GM23338 (cell line): Measurements from ENCODE around the gene CRACR2A. TPM values are rescaled to one million over a fixed set of nuclear protein-coding genes. Genes with fewer than 3 reads are reported as not detected.

ENCODE experiments used
- ATAC-seq: fragments of 200-7000 bp; cut with Tn5 transposase; 3 replicates; pipeline ENCODE4 v1.9.1; 2020
- DNase-seq: peaks from one replicate; pipeline ENCODE4 v3.0.0-alpha.2; 2015; ENCODE audit warnings: low spot score
- H2AFZ ChIP-seq: fragments of 200-600 bp; sonication (generic); 2 replicates; pipeline ENCODE4 v1.8.0; 2016; ENCODE audit warnings: antibody characterized with exemption, mild to moderate bottlenecking, moderate library complexity
- H3F3A ChIP-seq: fragments of 200-600 bp; sonication (generic); replicated peaks from 2 replicates; pipeline ENCODE4 v1.8.0; 2017; ENCODE audit warnings: antibody characterized with exemption, mixed run types, low read depth
- H3K27ac ChIP-seq: fragments of 200-600 bp; sonication (generic); 2 replicates; pipeline ENCODE4 v1.6.1; 2016; ENCODE audit warnings: low read depth
- H3K27me3 ChIP-seq: fragments of 200-600 bp; sonication (generic); 2 replicates; pipeline ENCODE4 v1.8.0; 2016; ENCODE audit warnings: mild to moderate bottlenecking, mixed run types, moderate library complexity; ENCODE audit not compliant: insufficient read depth
- H3K36me3 ChIP-seq: fragments of 200-600 bp; sonication (generic); 2 replicates; pipeline ENCODE4 v1.8.0; 2016; ENCODE audit warnings: mild to moderate bottlenecking; ENCODE audit not compliant: insufficient read depth
- H3K4me1 ChIP-seq: fragments of 200-600 bp; sonication (generic); 2 replicates; pipeline ENCODE4 v1.8.0; 2016; ENCODE audit warnings: mild to moderate bottlenecking, moderate library complexity; ENCODE audit not compliant: insufficient read depth
- H3K4me2 ChIP-seq: fragments of 200-600 bp; sonication (generic); 2 replicates; pipeline ENCODE4 v1.7.1; 2017; ENCODE audit warnings: mixed run types
- H3K4me3 ChIP-seq: fragments of 200-600 bp; sonication (generic); 2 replicates; pipeline ENCODE4 v1.6.1; 2016; ENCODE audit warnings: mixed run types
- H3K79me2 ChIP-seq: fragments of 200-600 bp; sonication (generic); replicated peaks from 2 replicates; pipeline ENCODE4 v1.8.0; 2017; ENCODE audit warnings: mild to moderate bottlenecking; ENCODE audit not compliant: insufficient read depth
- H3K9me2 ChIP-seq: fragments of 200-600 bp; sonication (generic); 2 replicates; pipeline ENCODE4 v1.8.0; 2017; ENCODE audit not compliant: insufficient read depth
- H4K20me1 ChIP-seq: fragments of 200-600 bp; sonication (generic); replicated peaks from 2 replicates; pipeline ENCODE4 v1.8.0; 2017; ENCODE audit warnings: mild to moderate bottlenecking; ENCODE audit not compliant: insufficient read depth
- H3K27ac Mint-ChIP-seq: 2 replicates; pipeline ENCODE4 v1.8.0; 2020; ENCODE audit warnings: inconsistent platforms, mild to moderate bottlenecking, moderate library complexity, mixed read lengths
- H3K27me3 Mint-ChIP-seq: 3 replicates; pipeline ENCODE4 v1.8.0; 2022; ENCODE audit warnings: low read depth, mild to moderate bottlenecking, moderate library complexity, mixed read lengths, inconsistent platforms; ENCODE audit not compliant: insufficient read depth, poor library complexity
- H3K36me3 Mint-ChIP-seq: 3 replicates; pipeline ENCODE4 v1.8.0; 2021; ENCODE audit warnings: low read depth, mild to moderate bottlenecking, inconsistent platforms, moderate library complexity, mixed read lengths
- H3K4me1 Mint-ChIP-seq: 3 replicates; pipeline ENCODE4 v1.8.0; 2020; ENCODE audit warnings: mild to moderate bottlenecking, inconsistent platforms, mixed read lengths
- H3K4me3 Mint-ChIP-seq: 3 replicates; pipeline ENCODE4 v1.8.0; 2021; ENCODE audit warnings: moderate library complexity, mild to moderate bottlenecking, inconsistent platforms, mixed read lengths
- H3K9me3 Mint-ChIP-seq: 3 replicates; pipeline ENCODE4 v1.8.0; 2020; ENCODE audit warnings: moderate library complexity, mild to moderate bottlenecking, inconsistent platforms, mixed read lengths
- CREB1 ChIP-seq: fragments of 250-450 bp; sonication (Bioruptor Pico); IDR thresholded peaks from 2 replicates; pipeline ENCODE4 v1.5.0; 2020; ENCODE audit warnings: low read depth, mild to moderate bottlenecking, moderate library complexity
- EZH2 ChIP-seq: fragments of 200-600 bp; sonication (generic); IDR thresholded peaks from one replicate; pipeline ENCODE4 v1.8.0; 2017; ENCODE audit warnings: antibody characterized with exemption, mild to moderate bottlenecking, low read depth; ENCODE audit not compliant: unreplicated experiment
- EZH2phosphoT487 ChIP-seq: fragments of 200-600 bp; sonication (generic); IDR thresholded peaks from one replicate; pipeline ENCODE4 v1.8.1; 2018; ENCODE audit warnings: antibody characterized with exemption; ENCODE audit not compliant: unreplicated experiment
- JUNB ChIP-seq: IDR thresholded peaks from one replicate; pipeline ENCODE4 v1.6.1; 2016; ENCODE audit warnings: antibody characterized with exemption; ENCODE audit not compliant: unreplicated experiment
- NANOG ChIP-seq: IDR thresholded peaks from 2 replicates; pipeline ENCODE4 v1.6.1; 2016; ENCODE audit warnings: antibody characterized with exemption, borderline replicate concordance
- POLR2AphosphoS5 ChIP-seq: IDR thresholded peaks from 2 replicates; pipeline ENCODE4 v1.6.1; 2016; ENCODE audit warnings: antibody characterized with exemption, low read depth
- STAT1 ChIP-seq: IDR thresholded peaks from one replicate; pipeline ENCODE4 v1.6.1; 2016; ENCODE audit warnings: antibody characterized with exemption; ENCODE audit not compliant: unreplicated experiment
- ZNF114 ChIP-seq: fragments of 250-450 bp; sonication (Bioruptor Pico); IDR thresholded peaks from 2 replicates; pipeline ENCODE4 v1.5.0; 2020; ENCODE audit warnings: mild to moderate bottlenecking, moderate library complexity
- ZNF331 ChIP-seq: fragments of 250-450 bp; sonication (Bioruptor Pico); IDR thresholded peaks from 2 replicates; pipeline ENCODE4 v1.5.0; 2020; ENCODE audit warnings: low read depth, mild to moderate bottlenecking, moderate library complexity
- polyA plus RNA-seq: library from polyadenylated mRNA; unstranded; fragments of >200 nt; fragmentation: Nextera tagmentation; extraction: Ambion mirVana; gene quantifications from 2 replicates; pipeline ENCODE4 v1.2.1, GENCODE V29; 2016
- total RNA-seq: library from RNA; depleted of rRNA; stranded (reverse); fragments of >200 nt; shearing (Covaris generic); gene quantifications from 2 replicates; pipeline ENCODE4 v1.2.3, GENCODE V29; 2014
- TF ChIP-seq, protein P1 (sequence below): IDR thresholded peaks from 2 replicates; pipeline ENCODE4 v1.6.1; 2016; ENCODE audit warnings: antibody characterized with exemption
- TF ChIP-seq, protein P2 (sequence below), 2 experiments: fragments of 200-600 bp in 1 of 2; sonication (generic) in 1 of 2; conservative IDR thresholded peaks; 2 replicates each; pipeline versions ENCODE4 v1.5.1 to v1.6.1; 2016 to 2017; ENCODE audit warnings: antibody characterized with exemption in 2 of 2, low read depth in 2 of 2, mild to moderate bottlenecking in 2 of 2, moderate library complexity in 1 of 2
- TF ChIP-seq, protein P3 (sequence below): IDR thresholded peaks from one replicate; pipeline ENCODE4 v1.6.1; 2018; ENCODE audit warnings: antibody characterized with exemption; ENCODE audit not compliant: unreplicated experiment
- TF ChIP-seq, protein P4 (sequence below): fragments of 250-450 bp; sonication (Bioruptor Pico); IDR thresholded peaks from 2 replicates; pipeline ENCODE4 v1.5.0; 2020; ENCODE audit warnings: mild to moderate bottlenecking, moderate library complexity

CRACR2A gene
- total and polyA plus RNA-seq, 2 experiments from 2014 or later = 1.5 to 3.0 TPM

DNA sequence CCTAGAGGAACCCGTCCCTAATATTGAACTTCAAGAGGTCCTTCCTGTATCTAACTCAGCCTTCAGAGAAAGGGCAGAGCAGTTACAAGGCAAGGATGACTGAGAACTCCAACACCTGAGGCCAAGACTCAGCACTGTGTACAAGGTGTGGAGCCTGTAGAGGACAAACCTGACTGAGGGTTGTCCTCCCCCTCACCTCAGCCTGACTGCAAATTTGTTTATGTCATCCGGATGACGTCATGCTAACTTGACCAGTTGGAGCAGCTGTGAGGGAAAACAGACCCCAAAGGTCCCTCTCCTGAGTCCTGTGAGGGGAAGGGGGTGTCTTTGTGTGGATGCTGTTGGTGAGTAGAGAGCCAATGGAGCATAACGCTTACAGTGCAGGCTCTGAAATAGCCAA, 4.3 kb downstream of the CRACR2A start:
- Histone ChIP-seq H2AFZ (no peak overlapping the region), H3K27me3 (peaks cover 9% of the 10 kb centered on the region; the same call in 1 of the 2 replicates), H3K4me1 (peaks cover 4% of the 10 kb centered on the region), H3K4me2 (no peak overlapping the region), H3K79me2 (no peaks in the 10 kb centered on the region), H3K4me3 (no peak overlapping the region), H3F3A (0 out of 2 replicates have a peak, but pooled peaks cover 2% of the 10 kb centered on the region), H3K9me2 (peaks cover 6% of the 10 kb centered on the region; the same call in 1 of the 2 replicates), H3K36me3 (no peaks in the 10 kb centered on the region), H3K27ac (no peak overlapping the region), H4K20me1 (0 out of 2 replicates have a peak, but pooled peaks cover 5% of the 10 kb centered on the region)
- DNase-seq (no peak), ATAC-seq (no peak)
- TF ChIP-seq, protein P1, sequence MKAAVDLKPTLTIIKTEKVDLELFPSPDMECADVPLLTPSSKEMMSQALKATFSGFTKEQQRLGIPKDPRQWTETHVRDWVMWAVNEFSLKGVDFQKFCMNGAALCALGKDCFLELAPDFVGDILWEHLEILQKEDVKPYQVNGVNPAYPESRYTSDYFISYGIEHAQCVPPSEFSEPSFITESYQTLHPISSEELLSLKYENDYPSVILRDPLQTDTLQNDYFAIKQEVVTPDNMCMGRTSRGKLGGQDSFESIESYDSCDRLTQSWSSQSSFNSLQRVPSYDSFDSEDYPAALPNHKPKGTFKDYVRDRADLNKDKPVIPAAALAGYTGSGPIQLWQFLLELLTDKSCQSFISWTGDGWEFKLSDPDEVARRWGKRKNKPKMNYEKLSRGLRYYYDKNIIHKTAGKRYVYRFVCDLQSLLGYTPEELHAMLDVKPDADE = no peak
- TF ChIP-seq STAT1 (no peak), ZNF331 (CRISPR knock-in tag) (no peak), EZH2phosphoT487 (no peak), POLR2AphosphoS5 (no peak), ZNF114 (CRISPR knock-in tag) (no peak), CREB1 (CRISPR knock-in tag) (no peak), NANOG (no peak), EZH2 (no peak), JUNB (no peak)
- TF ChIP-seq, protein P2, sequence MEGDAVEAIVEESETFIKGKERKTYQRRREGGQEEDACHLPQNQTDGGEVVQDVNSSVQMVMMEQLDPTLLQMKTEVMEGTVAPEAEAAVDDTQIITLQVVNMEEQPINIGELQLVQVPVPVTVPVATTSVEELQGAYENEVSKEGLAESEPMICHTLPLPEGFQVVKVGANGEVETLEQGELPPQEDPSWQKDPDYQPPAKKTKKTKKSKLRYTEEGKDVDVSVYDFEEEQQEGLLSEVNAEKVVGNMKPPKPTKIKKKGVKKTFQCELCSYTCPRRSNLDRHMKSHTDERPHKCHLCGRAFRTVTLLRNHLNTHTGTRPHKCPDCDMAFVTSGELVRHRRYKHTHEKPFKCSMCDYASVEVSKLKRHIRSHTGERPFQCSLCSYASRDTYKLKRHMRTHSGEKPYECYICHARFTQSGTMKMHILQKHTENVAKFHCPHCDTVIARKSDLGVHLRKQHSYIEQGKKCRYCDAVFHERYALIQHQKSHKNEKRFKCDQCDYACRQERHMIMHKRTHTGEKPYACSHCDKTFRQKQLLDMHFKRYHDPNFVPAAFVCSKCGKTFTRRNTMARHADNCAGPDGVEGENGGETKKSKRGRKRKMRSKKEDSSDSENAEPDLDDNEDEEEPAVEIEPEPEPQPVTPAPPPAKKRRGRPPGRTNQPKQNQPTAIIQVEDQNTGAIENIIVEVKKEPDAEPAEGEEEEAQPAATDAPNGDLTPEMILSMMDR (conservative IDR thresholded peaks at IDR 0.05; ENCODE audit: low read depth in 2 of 2) = no peak
- TF ChIP-seq, protein P3, sequence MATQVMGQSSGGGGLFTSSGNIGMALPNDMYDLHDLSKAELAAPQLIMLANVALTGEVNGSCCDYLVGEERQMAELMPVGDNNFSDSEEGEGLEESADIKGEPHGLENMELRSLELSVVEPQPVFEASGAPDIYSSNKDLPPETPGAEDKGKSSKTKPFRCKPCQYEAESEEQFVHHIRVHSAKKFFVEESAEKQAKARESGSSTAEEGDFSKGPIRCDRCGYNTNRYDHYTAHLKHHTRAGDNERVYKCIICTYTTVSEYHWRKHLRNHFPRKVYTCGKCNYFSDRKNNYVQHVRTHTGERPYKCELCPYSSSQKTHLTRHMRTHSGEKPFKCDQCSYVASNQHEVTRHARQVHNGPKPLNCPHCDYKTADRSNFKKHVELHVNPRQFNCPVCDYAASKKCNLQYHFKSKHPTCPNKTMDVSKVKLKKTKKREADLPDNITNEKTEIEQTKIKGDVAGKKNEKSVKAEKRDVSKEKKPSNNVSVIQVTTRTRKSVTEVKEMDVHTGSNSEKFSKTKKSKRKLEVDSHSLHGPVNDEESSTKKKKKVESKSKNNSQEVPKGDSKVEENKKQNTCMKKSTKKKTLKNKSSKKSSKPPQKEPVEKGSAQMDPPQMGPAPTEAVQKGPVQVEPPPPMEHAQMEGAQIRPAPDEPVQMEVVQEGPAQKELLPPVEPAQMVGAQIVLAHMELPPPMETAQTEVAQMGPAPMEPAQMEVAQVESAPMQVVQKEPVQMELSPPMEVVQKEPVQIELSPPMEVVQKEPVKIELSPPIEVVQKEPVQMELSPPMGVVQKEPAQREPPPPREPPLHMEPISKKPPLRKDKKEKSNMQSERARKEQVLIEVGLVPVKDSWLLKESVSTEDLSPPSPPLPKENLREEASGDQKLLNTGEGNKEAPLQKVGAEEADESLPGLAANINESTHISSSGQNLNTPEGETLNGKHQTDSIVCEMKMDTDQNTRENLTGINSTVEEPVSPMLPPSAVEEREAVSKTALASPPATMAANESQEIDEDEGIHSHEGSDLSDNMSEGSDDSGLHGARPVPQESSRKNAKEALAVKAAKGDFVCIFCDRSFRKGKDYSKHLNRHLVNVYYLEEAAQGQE = no peak
- TF ChIP-seq, protein P4, sequence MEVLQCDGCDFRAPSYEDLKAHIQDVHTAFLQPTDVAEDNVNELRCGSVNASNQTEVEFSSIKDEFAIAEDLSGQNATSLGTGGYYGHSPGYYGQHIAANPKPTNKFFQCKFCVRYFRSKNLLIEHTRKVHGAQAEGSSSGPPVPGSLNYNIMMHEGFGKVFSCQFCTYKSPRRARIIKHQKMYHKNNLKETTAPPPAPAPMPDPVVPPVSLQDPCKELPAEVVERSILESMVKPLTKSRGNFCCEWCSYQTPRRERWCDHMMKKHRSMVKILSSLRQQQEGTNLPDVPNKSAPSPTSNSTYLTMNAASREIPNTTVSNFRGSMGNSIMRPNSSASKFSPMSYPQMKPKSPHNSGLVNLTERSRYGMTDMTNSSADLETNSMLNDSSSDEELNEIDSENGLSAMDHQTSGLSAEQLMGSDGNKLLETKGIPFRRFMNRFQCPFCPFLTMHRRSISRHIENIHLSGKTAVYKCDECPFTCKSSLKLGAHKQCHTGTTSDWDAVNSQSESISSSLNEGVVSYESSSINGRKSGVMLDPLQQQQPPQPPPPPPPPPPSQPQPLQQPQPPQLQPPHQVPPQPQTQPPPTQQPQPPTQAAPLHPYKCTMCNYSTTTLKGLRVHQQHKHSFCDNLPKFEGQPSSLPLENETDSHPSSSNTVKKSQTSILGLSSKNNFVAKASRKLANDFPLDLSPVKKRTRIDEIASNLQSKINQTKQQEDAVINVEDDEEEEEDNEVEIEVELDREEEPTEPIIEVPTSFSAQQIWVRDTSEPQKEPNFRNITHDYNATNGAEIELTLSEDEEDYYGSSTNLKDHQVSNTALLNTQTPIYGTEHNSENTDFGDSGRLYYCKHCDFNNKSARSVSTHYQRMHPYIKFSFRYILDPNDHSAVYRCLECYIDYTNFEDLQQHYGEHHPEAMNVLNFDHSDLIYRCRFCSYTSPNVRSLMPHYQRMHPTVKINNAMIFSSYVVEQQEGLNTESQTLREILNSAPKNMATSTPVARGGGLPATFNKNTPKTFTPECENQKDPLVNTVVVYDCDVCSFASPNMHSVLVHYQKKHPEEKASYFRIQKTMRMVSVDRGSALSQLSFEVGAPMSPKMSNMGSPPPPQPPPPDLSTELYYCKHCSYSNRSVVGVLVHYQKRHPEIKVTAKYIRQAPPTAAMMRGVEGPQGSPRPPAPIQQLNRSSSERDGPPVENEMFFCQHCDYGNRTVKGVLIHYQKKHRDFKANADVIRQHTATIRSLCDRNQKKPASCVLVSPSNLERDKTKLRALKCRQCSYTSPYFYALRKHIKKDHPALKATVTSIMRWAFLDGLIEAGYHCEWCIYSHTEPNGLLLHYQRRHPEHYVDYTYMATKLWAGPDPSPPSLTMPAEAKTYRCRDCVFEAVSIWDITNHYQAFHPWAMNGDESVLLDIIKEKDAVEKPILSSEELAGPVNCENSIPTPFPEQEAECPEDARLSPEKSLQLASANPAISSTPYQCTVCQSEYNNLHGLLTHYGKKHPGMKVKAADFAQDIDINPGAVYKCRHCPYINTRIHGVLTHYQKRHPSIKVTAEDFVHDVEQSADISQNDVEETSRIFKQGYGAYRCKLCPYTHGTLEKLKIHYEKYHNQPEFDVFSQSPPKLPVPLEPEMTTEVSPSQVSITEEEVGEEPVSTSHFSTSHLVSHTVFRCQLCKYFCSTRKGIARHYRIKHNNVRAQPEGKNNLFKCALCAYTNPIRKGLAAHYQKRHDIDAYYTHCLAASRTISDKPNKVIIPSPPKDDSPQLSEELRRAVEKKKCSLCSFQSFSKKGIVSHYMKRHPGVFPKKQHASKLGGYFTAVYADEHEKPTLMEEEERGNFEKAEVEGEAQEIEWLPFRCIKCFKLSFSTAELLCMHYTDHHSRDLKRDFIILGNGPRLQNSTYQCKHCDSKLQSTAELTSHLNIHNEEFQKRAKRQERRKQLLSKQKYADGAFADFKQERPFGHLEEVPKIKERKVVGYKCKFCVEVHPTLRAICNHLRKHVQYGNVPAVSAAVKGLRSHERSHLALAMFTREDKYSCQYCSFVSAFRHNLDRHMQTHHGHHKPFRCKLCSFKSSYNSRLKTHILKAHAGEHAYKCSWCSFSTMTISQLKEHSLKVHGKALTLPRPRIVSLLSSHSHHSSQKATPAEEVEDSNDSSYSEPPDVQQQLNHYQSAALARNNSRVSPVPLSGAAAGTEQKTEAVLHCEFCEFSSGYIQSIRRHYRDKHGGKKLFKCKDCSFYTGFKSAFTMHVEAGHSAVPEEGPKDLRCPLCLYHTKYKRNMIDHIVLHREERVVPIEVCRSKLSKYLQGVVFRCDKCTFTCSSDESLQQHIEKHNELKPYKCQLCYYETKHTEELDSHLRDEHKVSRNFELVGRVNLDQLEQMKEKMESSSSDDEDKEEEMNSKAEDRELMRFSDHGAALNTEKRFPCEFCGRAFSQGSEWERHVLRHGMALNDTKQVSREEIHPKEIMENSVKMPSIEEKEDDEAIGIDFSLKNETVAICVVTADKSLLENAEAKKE (CRISPR knock-in tag) = no peak
- H3K27ac Mint-ChIP-seq = no peak overlapping the region
- peaks cover 6% of the 10 kb centered on the region for H3K4me1 Mint-ChIP-seq
- H3K27me3 Mint-ChIP-seq = peaks cover 30% of the 10 kb centered on the region
- H3K36me3 Mint-ChIP-seq = no peaks in the 10 kb centered on the region
- H3K4me3 Mint-ChIP-seq = no peak overlapping the region
- peaks cover 2% of the 10 kb centered on the region; the same call in 2 of the 3 replicates for H3K9me3 Mint-ChIP-seq
